ENCODE data around the gene NFYB. TPM values are rescaled to one million over a fixed set of nuclear protein-coding genes. Genes with fewer than 3 reads are reported as not detected.

Gene NFYB
- polyA plus RNA-seq, 2 of the 4 experiments (the other 2 are of a cell fraction) = 45.2 to 70.2 TPM

DNA sequence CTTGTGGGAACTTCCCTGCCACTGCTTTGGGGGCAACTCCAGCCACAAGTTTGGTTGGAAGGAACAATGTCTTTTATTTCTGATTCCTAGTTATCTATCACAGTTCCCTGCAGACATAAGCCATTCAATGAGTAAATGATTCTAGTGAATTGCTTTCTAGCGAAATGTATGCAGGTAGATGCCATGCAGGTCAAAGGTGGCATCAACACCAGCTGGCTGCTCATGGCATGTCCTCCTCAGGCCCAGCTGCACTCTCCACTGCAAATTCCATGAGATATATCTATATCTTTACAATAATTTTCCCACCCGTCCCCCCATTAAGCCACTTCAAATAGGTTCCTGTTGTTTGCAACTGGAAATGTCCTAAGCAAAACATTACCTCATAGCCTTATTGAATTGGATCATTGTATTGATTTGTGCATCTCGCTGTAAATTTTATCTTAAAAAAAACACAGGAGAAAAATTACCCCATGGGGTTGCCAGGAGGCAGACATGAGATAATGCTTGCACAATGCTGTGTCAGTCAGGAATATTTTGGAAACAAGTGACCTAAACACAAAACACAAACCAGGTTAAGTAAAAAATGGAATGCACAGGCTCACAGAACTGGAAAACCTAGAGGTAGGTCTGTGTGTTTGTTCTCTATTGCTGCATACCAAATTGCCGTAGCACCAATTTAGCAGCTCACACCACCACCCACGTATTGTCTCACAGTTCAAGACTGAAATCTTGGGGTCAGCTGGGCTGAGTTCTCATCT is 44.8 kb upstream of the NFYB start:
- Histone ChIP-seq H3K9me3 (peaks cover 12% of the 10 kb centered on the region), H3K4me2 (peak overlapping the region; percentile 73; the same call in 1 of the 3 replicates), H3K4me3 (no peak overlapping the region), H3K27ac (peak overlapping the region; percentile 85 to 89), H3K4me1 (peaks cover 52% of the 10 kb centered on the region)
- TF ChIP-seq RNF2 (IDR thresholded peaks at IDR 0.05; ENCODE audit: borderline replicate concordance, low read depth) = no peak
- no peak for TF ChIP-seq FOXS1 (CRISPR knock-in tag; IDR thresholded peaks at IDR 0.05)
- TF ChIP-seq POLR2A (IDR thresholded peaks at IDR 0.05; ENCODE audit: low read length) = no peak
- TF ChIP-seq JUNB (IDR thresholded peaks at IDR 0.05) = no peak
- TF ChIP-seq GATA3 (IDR thresholded peaks at IDR 0.05; ENCODE audit: borderline replicate concordance) = no peak
- TF ChIP-seq, protein P1, sequence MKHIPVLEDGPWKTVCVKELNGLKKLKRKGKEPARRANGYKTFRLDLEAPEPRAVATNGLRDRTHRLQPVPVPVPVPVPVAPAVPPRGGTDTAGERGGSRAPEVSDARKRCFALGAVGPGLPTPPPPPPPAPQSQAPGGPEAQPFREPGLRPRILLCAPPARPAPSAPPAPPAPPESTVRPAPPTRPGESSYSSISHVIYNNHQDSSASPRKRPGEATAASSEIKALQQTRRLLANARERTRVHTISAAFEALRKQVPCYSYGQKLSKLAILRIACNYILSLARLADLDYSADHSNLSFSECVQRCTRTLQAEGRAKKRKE (CRISPR knock-in tag; IDR thresholded peaks at IDR 0.05; ENCODE audit: low read depth) = no peak
- TF ChIP-seq, protein P2, sequence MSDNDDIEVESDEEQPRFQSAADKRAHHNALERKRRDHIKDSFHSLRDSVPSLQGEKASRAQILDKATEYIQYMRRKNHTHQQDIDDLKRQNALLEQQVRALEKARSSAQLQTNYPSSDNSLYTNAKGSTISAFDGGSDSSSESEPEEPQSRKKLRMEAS (IDR thresholded peaks at IDR 0.05) = no peak
- no peak for TF ChIP-seq HDAC2 (IDR thresholded peaks at IDR 0.05)
- no peak for TF ChIP-seq CHD4 (IDR thresholded peaks at IDR 0.05; ENCODE audit: borderline replicate concordance)
- no peak for TF ChIP-seq HOXB5 (CRISPR knock-in tag; IDR thresholded peaks at IDR 0.05)
- FAIRE-seq (no peak), ATAC-seq (no peak), DNase-seq (ENCODE audit: low read depth in 1 of 2, low spot score in 1 of 2) (no peak)
- POLR2A ChIA-PET = no interaction called here
- CTCF ChIA-PET = interaction anchor here (1.5 kb wide), 1 partner anchor 12 kb away, joined by 4 read pairs; no protein-coding TSS in a partner anchor
- 86% methylated on average over 5 of the region's 5 CpGs for WGBS (ENCODE audit: missing lambda C conversion rate)

DNA sequence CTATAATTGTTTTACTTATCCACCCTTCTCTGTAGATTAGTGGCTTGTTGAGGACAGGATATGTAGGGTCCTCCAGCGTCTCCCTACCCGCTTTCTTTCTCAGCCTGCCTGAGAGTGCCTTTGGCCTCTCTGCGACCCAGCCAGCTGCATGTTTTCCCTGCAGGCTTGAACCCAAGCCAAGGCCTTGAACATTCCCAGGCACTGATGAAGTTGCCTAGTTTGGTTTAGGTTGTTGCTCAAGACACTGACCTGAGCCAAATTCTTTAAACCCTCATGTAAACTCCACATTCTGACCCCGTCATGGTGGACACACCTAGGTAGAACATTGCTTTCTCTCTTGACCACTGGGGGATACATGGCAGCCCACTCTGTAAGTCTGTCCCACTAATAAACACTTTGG is 44.1 kb upstream of the NFYB start:
- peak overlapping the region; percentile 85 to 89 for H3K27ac ChIP-seq
- no peak for FAIRE-seq
- peak in 1 of 2 experiments; percentile 1; a peak in 1 of 6 replicates for ATAC-seq
- TF ChIP-seq MYC (IDR thresholded peaks at IDR 0.05; ENCODE audit: borderline replicate concordance, low read length) = no peak
- TF ChIP-seq RNF2 (IDR thresholded peaks at IDR 0.05; ENCODE audit: borderline replicate concordance, low read depth) = no peak
- no peak for TF ChIP-seq ZC3H11A (IDR thresholded peaks at IDR 0.05)
- no peak for TF ChIP-seq RAD21 (conservative IDR thresholded peaks at IDR 0.05 in 1 of 2, IDR thresholded peaks at IDR 0.05 in 1 of 2)
- TF ChIP-seq HEYL (CRISPR knock-in tag; IDR thresholded peaks at IDR 0.05) = no peak
- TF ChIP-seq, protein P3, sequence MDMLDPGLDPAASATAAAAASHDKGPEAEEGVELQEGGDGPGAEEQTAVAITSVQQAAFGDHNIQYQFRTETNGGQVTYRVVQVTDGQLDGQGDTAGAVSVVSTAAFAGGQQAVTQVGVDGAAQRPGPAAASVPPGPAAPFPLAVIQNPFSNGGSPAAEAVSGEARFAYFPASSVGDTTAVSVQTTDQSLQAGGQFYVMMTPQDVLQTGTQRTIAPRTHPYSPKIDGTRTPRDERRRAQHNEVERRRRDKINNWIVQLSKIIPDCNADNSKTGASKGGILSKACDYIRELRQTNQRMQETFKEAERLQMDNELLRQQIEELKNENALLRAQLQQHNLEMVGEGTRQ (IDR thresholded peaks at IDR 0.05) = no peak
- no peak for TF ChIP-seq KDM1A (IDR thresholded peaks at IDR 0.05; ENCODE audit: low read depth)
- TF ChIP-seq ESRRA (IDR thresholded peaks at IDR 0.05; ENCODE audit: borderline replicate concordance, low read length) = no peak
- TF ChIP-seq FOSL2 (IDR thresholded peaks at IDR 0.05) = no peak
- TF ChIP-seq FOSL2 (CRISPR knock-in tag; IDR thresholded peaks at IDR 0.05) = peak; percentile 25; the same call in 1 of the 2 replicates
- TF ChIP-seq JUNB (IDR thresholded peaks at IDR 0.05) = no peak
- TF ChIP-seq, protein P4, sequence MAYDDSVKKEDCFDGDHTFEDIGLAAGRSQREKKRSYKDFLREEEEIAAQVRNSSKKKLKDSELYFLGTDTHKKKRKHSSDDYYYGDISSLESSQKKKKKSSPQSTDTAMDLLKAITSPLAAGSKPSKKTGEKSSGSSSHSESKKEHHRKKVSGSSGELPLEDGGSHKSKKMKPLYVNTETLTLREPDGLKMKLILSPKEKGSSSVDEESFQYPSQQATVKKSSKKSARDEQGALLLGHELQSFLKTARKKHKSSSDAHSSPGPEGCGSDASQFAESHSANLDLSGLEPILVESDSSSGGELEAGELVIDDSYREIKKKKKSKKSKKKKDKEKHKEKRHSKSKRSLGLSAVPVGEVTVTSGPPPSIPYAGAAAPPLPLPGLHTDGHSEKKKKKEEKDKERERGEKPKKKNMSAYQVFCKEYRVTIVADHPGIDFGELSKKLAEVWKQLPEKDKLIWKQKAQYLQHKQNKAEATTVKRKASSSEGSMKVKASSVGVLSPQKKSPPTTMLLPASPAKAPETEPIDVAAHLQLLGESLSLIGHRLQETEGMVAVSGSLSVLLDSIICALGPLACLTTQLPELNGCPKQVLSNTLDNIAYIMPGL (CRISPR knock-in tag; IDR thresholded peaks at IDR 0.05; ENCODE audit: borderline replicate concordance) = no peak
- no peak for TF ChIP-seq CBX8 (IDR thresholded peaks at IDR 0.05)
- TF ChIP-seq JUN (IDR thresholded peaks at IDR 0.05) = 0 out of 5 replicates have a peak, but pooled peaks of 1 of the 2 experiments have one; percentile 36
- no peak for TF ChIP-seq CHD4 (IDR thresholded peaks at IDR 0.05; ENCODE audit: borderline replicate concordance)
- TF ChIP-seq, protein P5, sequence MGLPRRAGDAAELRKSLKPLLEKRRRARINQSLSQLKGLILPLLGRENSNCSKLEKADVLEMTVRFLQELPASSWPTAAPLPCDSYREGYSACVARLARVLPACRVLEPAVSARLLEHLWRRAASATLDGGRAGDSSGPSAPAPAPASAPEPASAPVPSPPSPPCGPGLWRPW (IDR thresholded peaks at IDR 0.05) = no peak
- TF ChIP-seq BHLHE40 (IDR thresholded peaks at IDR 0.05; ENCODE audit: low read depth, low read length) = no peak
- TF ChIP-seq, protein P6, sequence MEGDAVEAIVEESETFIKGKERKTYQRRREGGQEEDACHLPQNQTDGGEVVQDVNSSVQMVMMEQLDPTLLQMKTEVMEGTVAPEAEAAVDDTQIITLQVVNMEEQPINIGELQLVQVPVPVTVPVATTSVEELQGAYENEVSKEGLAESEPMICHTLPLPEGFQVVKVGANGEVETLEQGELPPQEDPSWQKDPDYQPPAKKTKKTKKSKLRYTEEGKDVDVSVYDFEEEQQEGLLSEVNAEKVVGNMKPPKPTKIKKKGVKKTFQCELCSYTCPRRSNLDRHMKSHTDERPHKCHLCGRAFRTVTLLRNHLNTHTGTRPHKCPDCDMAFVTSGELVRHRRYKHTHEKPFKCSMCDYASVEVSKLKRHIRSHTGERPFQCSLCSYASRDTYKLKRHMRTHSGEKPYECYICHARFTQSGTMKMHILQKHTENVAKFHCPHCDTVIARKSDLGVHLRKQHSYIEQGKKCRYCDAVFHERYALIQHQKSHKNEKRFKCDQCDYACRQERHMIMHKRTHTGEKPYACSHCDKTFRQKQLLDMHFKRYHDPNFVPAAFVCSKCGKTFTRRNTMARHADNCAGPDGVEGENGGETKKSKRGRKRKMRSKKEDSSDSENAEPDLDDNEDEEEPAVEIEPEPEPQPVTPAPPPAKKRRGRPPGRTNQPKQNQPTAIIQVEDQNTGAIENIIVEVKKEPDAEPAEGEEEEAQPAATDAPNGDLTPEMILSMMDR (IDR thresholded peaks at IDR 0.05) = no peak
- TF ChIP-seq ZNF302 (CRISPR knock-in tag; IDR thresholded peaks at IDR 0.05) = no peak
- TF ChIP-seq MAZ (IDR thresholded peaks at IDR 0.05; ENCODE audit: borderline replicate concordance, low read depth, low read length) = no peak
- TF ChIP-seq POLR2A (IDR thresholded peaks at IDR 0.05; ENCODE audit: low read length) = no peak
- no peak for TF ChIP-seq ZSCAN20 (CRISPR knock-in tag; IDR thresholded peaks at IDR 0.05)
- TF ChIP-seq, protein P7, sequence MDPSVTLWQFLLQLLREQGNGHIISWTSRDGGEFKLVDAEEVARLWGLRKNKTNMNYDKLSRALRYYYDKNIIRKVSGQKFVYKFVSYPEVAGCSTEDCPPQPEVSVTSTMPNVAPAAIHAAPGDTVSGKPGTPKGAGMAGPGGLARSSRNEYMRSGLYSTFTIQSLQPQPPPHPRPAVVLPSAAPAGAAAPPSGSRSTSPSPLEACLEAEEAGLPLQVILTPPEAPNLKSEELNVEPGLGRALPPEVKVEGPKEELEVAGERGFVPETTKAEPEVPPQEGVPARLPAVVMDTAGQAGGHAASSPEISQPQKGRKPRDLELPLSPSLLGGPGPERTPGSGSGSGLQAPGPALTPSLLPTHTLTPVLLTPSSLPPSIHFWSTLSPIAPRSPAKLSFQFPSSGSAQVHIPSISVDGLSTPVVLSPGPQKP (IDR thresholded peaks at IDR 0.05; ENCODE audit: low read depth, low read length) = no peak
- TF ChIP-seq, protein P1 (CRISPR knock-in tag; IDR thresholded peaks at IDR 0.05; ENCODE audit: low read depth) = no peak

More for the DNA sequence above, 44.1 kb upstream of the NFYB start:
- ChIA-PET POLR2A (no interaction called here), CTCF (no interaction called here)
- Histone ChIP-seq H3K4me2 (peak overlapping the region; percentile 73; the same call in 2 of the 3 replicates), H3K9me3 (peaks cover 12% of the 10 kb centered on the region), H3K4me3 (no peak overlapping the region), H3K4me1 (peaks cover 51% of the 10 kb centered on the region)
- 66% methylated on average over 4 of the region's 4 CpGs for WGBS (ENCODE audit: missing lambda C conversion rate)
- DNase-seq (ENCODE audit: low read depth in 1 of 2, low spot score in 1 of 2) = peak in 1 of 2 experiments; percentile 76

All from A549 (cell line).